NT2/D1 (cell line): Measurements from ENCODE around the gene MTRF1.

Source experiments
- SUZ12 ChIP-seq: IDR thresholded peaks from 2 replicates; pipeline ENCODE4 v1.6.1; 2011; ENCODE audit not compliant: insufficient read length, insufficient read depth; ENCODE audit errors: extremely low read depth
- YY1 ChIP-seq: IDR thresholded peaks from 2 replicates; pipeline ENCODE4 v1.6.1; 2011; ENCODE audit not compliant: insufficient read length, insufficient read depth
- ZNF274 ChIP-seq: IDR thresholded peaks from 2 replicates; pipeline ENCODE4 v1.6.1; 2011; ENCODE audit warnings: mild to moderate bottlenecking, low read depth, low read length

DNA sequence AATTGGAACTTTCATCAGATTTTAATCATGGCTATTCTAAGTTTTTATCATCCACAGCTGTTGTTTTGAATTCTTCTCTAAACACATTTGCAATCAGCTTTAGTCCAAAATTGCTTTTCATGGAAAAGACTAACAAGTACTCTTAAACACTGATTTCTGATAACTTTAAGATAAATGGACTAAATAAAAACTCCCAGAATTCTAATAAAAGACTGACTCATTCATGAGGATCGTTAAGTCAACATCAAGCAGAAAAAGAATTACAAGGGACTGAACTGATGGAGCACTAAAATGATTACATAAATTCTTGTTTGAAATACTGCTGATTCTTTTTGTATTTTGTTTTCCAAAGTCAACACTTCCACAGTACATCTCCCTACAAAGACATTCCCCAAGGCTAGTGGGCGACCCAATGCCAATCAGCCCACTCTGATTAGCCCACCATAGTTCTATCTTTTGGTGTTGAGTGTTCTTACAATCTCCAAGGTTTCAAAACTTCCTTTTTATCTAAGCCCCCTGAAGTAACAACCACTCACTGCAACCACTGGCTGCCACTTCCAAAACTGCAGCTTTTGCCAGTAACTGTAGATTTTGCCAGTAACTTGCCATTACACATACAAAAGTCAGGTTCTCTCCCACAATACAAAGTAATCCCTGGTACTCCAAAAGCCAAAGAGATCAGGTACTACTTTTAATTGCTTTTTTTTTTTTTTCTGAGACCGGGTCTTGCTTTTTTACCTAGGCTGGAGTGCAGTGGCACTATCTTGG lies 33.7 kb upstream of the MTRF1 start:
- no peak for TF ChIP-seq ZNF274
- TF ChIP-seq SUZ12, result no peak
- no peak for TF ChIP-seq YY1
